KG1 (cell line): ENCODE measurements around the gene SEPTIN6.
A peak's percentile ranks its signal among the peaks of the same experiment; 100 is the strongest.

Experiments used
- DNase-seq: peaks from one replicate; lab custom pipeline; 2025; lab: John Stamatoyannopoulos, UW

SEPTIN6 gene

DNA sequence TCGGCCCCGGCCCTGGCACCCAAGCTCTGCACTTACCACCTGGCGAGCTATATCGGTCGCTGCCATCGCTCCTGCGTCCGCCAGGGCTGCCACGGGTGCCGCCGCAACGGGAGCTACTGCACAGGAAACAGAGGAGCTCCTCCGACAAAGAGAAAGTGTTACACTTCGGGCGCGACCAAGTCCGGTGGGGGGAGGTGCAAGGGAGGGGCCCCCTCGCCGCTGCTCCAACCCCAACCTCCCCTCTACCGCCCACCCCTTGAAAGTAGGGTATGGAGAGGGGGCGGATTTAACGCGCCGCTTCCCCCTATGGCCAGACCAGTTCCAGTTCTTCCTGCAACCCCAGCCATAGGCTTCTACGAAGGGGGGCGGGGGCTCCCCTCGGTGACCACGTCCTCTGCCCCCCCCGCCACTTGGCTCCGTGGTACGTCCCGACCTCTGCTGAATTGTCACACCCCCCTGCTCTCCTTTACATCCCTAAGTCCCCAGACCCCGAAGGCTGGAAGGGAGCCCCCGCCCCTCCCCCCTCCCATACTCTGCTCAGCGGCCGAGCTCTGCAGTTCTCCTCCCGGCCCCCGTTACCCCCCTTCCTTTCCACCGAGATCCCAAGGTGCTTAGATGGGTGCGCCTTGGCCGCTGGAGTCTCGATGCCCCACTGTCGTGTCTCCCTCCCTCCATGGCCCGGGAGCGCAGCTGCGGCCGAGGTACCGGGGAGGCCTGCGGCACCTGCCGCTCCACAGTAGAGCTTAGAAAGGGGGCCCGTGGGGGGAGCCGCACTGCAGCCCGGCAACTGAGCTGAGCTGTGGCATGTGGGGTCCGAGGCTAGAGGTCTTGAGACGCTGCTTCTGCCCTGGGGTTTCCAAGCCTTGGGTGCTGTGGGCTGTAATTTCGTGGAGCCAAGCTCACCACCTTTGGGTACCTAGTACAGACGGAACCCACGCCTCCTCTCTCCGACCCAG, at the start of gene SEPTIN6:
Gene SEPTIN6, minus strand, starts transcription at position 129 of the 956 bp plus-strand sequence. Its CDS starts 63 bp downstream, at position 66.
- DNase-seq = peak; percentile 59

DNA sequence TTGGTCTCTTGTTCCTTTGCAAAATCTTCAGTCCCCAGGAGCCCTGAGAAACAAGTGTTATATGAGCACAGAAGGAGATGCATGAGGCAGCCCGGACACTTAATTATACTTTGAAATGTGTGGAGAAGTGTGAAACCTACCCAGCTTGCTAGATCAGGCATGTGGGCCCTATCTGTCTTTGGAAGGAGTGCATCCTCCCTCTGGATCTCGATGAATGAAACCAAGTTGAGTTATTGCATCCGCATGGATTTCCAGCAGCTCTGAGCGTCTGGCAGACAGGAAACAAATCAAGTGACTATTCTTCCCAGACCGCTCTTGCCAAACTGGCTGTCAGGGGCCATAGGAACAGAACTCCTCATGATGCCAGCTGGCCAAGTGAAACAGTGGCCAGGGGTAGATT, 45.8 kb upstream of the SEPTIN6 start:
- no peak for DNase-seq

DNA sequence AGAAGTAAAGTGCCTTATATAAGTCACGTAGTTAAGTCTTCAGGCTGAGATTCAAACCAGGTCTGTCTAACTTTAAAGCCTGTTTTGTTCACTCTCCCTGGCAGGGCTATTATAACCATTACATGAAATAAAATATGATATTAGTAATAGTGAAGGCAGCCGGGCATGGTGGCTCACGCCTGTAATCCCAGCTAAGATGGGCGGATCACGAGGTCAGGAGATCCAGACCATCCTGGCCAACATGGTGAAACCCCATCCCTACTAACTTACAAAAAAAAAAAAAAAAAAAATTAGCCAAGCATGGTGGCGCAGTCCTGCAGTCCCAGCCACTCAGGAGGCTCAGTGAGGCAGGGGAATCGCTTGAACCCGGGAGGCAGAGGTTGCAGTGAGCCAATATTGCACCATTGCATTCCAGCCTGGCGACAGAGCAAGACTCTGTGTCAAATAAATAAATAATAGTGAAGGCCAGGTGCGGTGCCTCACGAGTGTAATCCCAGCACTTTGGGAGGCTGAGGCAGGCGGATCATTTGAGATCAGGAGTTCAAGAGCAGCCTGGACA, 43.3 kb upstream of the SEPTIN6 start:
- DNase-seq = no peak

DNA sequence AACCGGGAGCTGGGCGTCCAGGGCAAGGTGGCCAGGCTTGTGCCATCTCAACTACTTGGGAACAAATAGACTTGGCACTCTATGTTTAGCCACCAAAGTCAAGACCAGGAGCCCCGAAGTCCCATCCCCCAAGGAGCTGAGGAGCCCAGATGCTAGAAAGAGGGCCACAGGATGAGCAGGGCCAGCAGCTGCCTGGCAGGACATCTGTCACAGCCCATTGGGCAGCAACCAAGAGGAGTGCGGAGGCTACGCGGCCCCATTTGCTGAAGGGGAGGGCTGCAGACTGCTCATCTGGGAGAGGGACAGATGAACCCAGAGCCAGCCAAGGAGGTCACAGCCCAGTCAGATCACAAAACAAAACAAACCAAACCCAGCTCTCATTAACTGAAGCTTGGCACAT, 42.5 kb upstream of the SEPTIN6 start:
- no peak for DNase-seq

DNA sequence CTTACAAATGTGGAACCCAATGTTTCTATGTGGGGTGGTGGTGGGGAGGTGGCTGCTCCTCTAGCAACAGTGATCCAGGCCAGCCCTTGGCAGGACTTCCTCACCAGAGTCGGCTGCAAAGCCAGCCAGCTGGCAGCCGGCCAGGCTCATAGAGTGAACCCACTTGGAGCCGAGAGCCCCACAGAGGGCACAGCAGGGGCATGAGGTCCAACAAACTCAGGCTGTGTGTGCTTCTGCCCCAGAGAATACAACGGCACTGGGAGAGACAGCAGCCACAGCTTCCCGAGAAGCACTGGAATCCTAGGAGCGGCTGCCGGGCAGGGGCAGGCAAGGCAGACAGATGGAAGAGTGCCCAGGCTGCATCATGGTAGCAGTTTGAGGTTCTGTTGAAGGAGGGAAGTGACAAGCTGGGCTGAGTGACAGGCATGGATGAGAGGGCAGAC, 42.0 kb upstream of the SEPTIN6 start:
- DNase-seq = no peak

DNA sequence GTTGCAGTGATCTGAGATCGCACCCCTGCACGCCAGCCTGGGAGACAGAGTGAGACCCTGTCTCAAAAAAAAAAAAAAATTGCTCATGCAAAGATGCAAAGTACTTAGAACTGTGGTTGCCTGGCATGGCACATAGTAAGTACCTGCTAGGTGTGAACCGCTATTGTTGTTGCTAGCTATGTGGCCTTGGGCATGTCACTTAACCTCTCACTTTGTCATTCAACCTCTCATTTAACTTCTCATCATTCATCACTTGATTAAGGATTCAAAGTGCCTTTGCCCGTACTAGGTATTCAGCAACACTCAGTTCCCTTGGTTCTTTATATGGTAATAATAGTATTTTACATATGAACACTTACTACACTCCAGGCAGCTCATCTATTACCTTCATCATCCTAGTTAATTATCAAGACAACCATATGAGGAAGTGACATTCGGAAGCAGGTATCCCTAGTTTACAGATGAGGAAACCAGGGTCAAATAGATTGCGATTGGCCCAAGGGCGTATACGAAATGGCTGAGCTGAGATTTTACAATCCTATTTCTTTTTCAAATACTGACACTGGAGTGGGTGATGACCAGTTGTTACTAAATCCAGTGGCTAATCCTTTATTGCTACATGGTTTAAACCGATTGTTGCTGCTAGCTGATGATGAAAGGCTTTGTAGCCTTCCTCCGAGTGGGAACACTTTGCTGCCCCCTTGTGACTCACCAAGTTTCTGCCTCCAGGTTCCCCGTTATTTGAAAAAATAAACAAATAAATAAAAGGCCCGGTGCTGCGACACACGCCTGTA, 36.6 kb upstream of the SEPTIN6 start:
- no peak for DNase-seq

DNA sequence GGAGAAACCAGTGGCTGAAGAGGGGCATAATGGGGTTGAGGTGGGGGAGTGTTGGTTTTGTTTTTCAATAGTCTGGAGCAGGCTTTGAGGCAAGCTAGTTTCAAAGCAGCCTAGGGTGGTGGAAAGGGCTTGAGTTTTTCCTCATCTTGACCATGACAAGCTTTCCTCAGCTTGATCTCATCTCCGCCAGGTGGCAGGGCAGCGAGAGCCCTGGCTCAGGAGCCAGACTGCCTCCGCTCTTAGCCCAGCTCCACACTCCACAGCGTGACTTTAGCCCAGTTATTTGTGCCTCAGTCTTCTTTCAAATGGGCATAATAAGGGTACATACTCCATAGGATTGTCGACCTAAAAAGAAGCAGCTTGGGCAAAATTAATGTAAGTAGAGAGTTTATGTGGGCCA, 35.5 kb upstream of the SEPTIN6 start:
- DNase-seq = no peak

DNA sequence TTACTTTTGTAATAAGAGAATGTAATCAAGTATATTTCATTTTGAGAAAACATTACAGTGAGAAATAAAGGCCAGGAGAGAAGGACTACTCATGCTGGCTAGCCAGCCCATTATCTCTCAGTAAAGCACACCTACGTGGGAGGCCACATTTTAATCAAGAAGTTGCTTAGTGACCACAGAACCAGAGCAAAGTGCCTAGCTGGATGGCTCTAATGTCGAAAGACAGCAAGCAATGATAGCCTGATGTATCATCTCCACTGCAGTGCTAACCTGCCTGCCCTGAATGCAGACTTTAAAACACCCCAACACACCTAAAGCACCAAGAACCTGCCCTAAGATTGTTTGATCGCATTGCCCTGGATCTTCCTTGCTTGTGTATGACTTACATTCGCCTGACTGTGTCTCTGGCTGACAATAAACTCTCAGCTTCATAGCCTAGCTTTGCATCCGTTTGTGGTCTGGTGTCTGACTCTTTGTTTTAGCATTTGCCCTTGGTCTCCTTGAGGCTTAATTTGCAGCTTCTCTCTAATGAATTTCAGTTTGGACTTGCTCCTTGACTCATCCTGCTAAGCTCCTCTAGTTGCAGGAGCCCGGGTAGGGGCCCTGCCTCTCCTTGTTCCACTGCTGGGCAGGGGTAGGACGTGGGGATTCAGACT, 34.1 kb upstream of the SEPTIN6 start:
- DNase-seq = no peak

DNA sequence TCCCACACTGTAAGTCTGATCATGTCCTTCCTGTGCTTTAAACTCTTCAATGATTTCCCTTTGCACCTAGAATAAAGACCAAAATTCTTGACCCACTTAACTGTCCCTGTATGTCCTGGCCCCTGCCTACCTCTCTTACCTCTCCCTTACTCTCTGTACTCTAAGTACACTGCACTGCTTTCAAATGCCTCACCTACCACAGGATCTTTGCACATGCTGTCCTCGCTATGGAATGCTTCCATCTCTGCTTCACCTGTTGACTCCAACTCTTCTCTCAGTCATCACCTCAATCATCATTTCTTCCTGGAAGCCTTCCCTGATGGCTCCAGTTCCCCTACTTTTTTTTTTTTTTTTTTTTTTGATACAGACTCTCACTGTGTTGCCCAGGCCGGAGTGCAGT, 29.0 kb upstream of the SEPTIN6 start:
- DNase-seq = no peak

DNA sequence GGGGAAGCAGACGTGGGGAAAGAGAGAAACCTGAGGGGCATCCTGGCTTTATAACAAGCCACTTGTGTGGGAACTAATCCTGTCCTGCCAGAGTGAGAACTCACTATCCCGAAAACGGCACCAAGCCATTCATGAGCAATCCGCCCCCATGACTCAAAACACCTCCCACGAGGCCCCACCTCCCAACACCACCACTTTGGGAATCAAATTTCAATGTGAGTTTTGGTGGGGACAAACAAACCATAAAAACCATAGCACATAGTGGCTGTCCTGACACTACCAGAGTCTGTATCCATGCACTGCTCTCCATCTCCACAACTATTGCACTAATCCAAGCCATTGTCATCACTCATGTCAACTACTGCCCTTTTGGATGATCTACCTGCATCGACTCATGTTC, 28.5 kb upstream of the SEPTIN6 start:
- no peak for DNase-seq

DNA sequence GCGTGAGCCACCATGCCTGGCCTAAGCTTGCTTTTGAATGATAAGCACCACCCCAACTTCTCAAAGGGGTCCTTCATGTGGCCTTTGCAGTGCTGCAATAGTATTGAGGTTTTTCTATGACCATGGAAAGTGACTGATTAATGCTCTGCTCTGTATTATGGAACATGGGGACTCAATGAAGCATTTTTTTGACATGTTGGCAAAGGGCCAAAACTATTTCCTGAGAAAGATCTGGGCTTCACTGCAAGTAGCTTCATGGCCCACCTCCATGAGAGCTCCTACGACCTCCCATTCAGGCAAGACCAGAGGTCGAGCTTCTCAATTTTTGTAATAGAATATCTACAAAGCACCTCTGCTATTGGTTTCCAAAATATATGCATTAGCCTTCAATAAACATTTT, 16.7 kb upstream of the SEPTIN6 start:
- no peak for DNase-seq

DNA sequence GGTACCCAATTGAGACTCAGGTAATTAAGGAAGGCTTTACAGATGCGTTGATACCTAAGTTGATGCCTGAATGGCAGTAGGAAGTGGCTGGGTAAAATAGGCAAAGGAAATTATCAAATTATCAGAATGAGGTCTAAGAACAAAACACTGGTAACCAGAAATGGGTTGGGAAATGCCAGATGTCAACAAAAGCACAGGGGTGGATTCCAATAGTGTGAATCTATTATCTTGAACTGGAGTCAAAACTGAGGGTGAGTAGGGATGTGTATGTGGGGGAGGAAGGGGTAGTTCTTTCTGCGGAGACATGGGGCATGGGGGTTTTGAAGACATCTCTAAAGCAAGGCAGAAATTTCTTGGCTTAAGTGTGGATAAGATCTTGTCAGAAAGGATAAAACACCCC, 16.0 kb upstream of the SEPTIN6 start:
- DNase-seq = no peak

DNA sequence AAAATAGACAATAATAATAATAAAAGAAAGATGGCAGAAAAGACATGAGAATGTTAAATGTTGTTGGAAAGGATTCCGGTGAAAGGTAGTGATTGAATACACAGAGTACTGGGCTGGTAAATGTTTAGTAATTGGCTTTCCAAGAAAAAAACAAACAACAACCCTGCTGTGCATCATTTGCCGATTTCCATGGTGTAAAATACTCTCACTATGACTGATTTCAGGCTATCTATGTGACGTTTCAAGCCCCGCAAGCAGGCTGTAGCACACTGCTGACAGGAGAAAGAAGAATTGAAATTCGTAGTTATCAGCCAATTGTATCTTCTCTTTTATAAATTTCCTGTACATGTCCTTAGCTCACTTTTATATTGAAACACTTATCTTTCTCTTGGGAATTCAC, 13.6 kb upstream of the SEPTIN6 start:
- no peak for DNase-seq

DNA sequence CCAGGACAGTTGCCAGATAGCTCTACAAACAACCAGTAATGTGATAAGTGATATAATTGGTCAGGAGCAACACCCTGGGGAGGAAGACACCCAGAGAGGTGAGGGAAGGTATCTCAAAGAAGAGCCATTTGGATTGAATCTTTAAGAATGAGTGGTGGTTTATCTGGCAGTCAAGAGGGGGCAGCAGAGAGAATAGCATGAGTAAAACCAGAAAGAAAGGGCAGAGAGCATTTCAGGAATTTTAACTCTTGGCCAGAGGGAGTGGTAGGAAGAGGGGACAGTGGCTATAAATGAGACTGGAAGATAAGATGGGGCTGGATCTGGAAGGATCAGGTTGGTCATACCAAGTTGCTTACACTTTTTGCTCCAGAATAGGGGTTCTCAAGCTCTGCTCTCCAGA, 5.9 kb upstream of the SEPTIN6 start:
- DNase-seq = peak; percentile 16

DNA sequence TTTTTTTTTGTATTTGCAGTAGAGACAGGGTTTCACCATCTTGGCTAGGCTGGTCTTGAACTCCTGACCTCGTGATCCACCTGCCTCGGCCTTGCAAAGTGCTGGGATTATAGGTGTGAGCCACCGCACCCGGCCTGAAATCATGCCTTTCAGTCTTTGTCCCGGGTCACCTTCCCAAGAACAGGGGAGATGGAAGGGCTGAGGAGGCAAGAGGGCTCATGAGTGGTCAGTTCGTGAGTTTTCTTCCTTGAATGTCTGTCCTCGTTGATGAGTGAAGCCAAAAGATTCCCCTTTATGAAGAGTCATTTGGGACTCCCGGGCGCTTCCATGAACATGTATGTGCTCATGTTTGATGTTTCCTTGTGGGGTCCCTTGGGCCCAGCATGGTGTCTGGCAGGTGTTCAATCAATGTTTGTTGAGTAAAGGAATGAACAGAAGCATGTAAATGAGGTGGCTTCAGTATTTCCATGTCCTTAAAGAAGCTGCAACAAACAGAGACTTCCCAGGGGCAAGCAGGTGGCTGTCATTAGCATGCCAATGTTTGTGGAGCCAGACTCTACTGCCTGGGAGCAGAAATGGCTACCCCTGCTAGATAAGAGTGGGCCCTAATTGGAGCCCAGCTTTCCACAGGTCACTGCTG, 3.4 kb upstream of the SEPTIN6 start:
- no peak for DNase-seq

DNA sequence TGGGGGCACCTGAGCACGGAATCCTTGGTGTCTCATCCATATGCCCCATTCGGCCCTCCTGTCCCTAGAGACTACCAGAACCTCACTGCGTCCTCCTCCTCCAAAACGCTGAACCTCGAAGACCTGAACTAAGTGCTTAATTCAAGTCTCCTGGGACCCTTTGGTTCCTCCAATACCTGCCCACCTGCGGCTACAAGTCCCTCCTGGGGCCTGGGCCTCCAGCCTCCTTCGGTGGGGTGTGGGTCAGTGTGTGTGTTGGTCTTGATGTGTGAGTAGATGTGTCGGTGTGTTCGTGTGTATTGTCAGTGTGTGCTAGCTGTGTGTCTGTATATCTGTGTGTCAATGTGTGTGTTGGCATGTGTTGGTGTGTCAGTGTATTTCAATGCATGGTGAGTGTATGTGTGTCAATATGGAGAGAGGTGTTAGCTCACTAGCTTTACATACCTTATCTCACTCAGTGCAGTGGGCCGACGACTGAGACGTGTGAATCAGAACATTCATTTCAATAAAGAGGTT, 2.6 kb upstream of the SEPTIN6 start:
- DNase-seq = no peak

DNA sequence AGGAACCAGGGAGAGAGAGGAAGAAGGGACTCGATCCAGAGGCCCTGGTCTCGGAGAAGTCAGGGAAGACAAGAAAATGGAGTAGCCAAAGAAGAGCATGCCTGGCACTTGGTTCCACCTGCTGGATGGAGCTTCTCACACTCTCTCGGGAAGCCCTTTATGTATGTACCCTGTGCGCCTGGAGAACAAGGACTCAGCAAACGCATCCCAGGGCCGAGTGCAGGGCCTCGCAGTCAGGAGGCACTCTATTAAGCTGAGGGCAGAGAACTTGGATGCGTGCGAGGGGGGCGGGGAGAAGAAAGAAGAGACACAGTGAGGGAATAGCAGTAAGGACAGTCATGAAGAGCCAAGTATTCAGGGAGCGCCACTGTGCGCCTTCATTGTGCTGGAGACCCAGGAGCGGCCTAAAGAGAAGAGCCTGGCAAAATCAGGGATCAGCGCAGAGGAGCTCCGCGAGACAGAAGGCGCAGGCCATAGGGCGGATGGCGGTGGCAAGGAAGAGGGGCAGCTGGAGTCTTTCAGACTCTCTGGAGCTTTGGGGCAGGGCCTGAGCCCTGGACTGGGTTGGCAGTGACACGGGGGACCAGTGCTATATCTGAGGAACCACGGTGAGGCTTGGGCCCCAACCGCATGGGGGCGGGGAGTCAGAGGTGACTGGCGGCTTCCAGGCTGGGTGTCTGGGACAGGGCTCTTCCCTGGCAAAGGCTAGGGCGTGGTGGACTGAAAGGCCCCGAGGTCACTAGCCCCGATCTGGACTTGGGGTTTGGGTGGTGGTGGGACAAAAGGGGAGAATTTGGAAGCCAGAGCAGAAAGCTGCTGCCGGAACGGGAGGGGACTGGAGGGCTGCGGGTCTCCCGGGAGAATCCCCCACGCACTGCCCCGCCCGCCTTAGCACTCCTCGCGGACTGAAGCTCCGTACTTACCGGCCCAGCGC, 1.9 kb upstream of the SEPTIN6 start:
- DNase-seq = no peak

DNA sequence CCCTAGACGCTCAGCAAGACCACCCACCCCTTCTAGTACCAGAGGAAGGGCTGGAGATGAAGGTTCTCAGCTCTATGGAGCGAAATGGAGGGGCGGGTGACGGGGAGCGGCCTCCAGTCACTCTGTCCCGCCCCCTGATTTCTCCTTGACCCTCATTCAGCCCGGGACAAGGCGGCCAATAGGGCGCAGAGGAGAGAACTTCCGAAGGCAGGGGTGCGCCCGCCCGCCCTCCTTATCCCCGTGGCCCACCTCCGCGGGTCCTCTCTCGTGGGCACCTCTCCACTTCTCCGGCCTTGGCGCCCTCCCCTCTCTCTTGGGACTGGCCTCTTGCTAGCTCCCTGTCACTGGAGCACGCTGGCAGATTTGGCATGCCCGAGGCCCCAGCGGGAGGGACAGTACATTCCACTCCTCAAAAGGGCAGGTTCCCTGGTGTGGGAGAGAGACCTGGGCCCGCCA, 1.1 kb upstream of the SEPTIN6 start:
- no peak for DNase-seq

DNA sequence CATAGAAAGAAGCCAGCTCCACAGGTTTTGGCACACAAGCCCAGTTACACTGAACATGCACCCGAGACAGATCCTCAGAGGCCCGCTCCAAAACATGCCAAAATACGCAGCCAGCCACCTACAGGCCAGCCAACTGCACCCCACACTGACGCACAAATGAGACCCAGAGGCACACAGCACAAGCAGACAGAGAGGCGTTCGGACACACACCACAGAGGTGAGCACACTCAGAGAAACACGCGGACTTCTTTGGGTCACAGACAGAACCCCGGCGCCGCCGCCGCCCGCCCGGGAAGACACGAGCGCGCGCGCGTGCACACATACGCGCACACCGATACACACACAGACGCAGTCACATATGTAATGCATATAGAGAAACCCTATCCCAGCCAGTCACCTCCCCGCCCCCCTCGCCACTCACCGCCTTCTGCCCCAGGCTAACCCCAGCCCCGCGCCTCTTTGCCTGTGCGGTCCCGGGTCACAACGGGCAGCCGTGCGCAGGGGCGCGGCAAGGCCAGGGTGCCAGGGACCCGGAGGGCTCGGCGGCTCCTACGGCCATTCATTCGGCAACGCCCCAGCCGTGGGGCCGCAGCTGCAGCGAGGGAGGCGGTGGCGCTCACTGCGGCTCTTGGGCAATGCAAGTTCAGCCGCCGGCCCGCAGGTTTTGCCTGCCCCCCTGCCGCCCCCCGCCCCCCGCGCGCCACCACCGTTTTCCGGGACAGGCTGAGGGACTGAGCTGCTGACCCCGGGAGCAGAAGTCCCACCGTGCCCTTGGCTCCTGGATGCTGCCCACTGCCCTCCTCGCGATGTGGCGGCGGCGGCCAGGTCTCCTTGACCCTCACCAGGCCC, 553 bp downstream of the SEPTIN6 start:
- DNase-seq = no peak
